ENCODE measurements around the gene IL17RA.
"Not testable (repeated sequence)": the region's sequence is repeated elsewhere in the genome, so short reads cannot be mapped to it uniquely, and the experiment has no call there.

IL17RA gene, protein sequence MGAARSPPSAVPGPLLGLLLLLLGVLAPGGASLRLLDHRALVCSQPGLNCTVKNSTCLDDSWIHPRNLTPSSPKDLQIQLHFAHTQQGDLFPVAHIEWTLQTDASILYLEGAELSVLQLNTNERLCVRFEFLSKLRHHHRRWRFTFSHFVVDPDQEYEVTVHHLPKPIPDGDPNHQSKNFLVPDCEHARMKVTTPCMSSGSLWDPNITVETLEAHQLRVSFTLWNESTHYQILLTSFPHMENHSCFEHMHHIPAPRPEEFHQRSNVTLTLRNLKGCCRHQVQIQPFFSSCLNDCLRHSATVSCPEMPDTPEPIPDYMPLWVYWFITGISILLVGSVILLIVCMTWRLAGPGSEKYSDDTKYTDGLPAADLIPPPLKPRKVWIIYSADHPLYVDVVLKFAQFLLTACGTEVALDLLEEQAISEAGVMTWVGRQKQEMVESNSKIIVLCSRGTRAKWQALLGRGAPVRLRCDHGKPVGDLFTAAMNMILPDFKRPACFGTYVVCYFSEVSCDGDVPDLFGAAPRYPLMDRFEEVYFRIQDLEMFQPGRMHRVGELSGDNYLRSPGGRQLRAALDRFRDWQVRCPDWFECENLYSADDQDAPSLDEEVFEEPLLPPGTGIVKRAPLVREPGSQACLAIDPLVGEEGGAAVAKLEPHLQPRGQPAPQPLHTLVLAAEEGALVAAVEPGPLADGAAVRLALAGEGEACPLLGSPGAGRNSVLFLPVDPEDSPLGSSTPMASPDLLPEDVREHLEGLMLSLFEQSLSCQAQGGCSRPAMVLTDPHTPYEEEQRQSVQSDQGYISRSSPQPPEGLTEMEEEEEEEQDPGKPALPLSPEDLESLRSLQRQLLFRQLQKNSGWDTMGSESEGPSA

DNA sequence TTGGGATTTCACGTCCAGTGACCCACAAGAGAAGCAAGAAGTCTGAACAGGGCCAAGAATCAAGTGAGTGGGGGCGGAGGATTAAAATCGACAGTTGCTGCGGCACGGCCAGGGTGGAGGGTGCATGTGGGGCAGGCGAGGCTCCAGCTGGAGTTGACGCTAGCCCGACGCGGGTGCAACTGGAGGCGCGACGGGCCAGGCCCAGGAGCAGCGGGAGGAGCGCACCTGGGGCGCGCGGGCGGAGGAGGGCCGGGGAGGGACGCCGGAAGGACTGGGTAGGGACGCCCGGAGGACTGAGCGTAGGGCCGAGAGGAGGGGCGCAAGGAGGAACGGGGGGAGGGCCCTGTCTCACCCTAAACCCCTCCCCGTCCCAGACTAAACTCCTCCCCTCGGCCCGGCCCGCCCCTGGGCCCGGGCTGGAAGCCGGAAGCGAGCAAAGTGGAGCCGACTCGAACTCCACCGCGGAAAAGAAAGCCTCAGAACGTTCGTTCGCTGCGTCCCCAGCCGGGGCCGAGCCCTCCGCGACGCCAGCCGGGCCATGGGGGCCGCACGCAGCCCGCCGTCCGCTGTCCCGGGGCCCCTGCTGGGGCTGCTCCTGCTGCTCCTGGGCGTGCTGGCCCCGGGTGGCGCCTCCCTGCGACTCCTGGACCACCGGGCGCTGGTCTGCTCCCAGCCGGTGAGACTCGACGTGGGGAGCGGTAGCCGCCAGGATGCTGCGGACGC, at the start of gene IL17RA:
Gene IL17RA, plus strand, starts transcription at position 447 of the 723 bp plus-strand sequence. Its CDS starts 92 bp downstream, at position 539.
- H3K4me3 Mint-ChIP-seq, result peak within 1 kb of the TSS; percentile 79
- no peaks in the 10 kb centered on the region for H3K9me3 Mint-ChIP-seq
- peaks cover 8% of the 10 kb centered on the region for H3K36me3 Mint-ChIP-seq
- peaks cover 50% of the 10 kb centered on the region for H3K4me1 Mint-ChIP-seq
- DNase-seq (ENCODE audit: low spot score in 2 of 2) (peak; percentile 87 to 97), ATAC-seq (peak; percentile 96)
- H3K27ac Mint-ChIP-seq, result peak within 1 kb of the TSS; percentile 88

DNA sequence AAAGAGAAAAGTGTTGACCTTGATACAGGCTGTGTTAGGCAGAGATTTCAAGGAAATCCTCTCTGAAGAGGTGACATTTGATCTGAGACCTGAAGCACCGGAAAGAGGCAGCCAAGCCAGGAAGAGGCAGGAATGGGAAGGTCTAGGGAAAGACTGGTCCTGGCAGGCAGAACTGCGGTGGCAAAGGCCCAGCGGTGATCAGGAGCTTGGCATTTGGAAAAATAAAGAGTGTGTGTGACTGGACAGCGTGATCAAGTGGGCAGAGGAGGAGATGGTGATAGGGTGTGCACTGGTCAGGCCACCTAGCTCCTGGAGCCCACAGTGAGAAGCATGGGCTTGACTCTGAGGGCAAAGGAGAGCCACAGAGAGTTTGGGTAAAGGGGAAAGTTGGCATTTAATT, 49.6 kb upstream of the IL17RA start:
- Mint-ChIP-seq H3K4me3 (peak overlapping the region; percentile 48), H3K36me3 (no peaks in the 10 kb centered on the region), H3K9me3 (no peaks in the 10 kb centered on the region), H3K27ac (no peak overlapping the region), H3K4me1 (no peaks in the 10 kb centered on the region)
- no peak for ATAC-seq
- DNase-seq (ENCODE audit: low spot score in 2 of 2), result no peak

DNA sequence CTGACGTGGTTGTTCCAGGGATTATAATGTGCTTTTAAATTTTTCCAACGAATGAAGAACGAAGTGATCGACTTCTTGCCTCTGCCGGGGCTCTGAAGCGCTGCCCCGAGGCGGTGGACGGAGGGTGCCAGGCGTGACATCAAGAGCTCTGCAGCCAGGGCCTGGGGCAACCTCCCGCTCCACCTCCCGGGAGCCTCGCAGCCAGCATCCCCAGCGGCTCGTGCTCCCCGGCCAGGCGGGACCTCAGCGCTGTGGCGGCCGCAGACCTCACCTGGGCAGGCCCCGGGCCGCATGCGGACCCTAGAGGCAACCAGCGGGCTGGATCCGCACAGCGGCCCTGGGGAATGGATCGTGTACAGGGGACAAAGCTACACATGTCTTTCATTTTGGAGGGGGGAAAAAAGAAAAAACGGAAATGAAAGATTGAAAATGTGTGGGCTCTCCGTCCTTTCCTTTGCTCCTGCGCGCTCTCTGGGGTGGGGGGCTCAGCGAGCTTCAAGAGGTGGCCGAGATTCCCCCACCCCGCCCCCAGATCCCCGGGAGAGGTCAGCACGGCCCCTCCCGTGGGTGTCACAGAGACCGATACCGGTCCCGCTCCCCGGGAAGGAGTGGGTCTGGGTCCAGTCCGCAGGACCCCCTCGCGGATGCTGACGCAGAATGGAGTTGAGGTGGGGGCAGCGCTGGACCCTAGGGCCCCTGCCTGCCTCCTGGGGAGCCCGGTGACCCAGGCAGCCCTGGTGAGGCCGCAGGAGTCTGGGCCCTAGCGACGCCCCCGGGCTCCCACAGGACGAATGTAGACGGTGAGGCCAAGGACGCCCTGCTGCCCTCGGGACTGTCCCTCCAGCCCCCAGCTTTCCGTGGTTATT, 48.6 kb upstream of the IL17RA start:
- H3K9me3 Mint-ChIP-seq; H3K27ac Mint-ChIP-seq; DNase-seq (ENCODE audit: low spot score in 2 of 2); H3K36me3 Mint-ChIP-seq; H3K4me1 Mint-ChIP-seq: not testable (repeated sequence)
- ATAC-seq, result peak; percentile 49
- H3K4me3 Mint-ChIP-seq, result peak overlapping the region; percentile 48

DNA sequence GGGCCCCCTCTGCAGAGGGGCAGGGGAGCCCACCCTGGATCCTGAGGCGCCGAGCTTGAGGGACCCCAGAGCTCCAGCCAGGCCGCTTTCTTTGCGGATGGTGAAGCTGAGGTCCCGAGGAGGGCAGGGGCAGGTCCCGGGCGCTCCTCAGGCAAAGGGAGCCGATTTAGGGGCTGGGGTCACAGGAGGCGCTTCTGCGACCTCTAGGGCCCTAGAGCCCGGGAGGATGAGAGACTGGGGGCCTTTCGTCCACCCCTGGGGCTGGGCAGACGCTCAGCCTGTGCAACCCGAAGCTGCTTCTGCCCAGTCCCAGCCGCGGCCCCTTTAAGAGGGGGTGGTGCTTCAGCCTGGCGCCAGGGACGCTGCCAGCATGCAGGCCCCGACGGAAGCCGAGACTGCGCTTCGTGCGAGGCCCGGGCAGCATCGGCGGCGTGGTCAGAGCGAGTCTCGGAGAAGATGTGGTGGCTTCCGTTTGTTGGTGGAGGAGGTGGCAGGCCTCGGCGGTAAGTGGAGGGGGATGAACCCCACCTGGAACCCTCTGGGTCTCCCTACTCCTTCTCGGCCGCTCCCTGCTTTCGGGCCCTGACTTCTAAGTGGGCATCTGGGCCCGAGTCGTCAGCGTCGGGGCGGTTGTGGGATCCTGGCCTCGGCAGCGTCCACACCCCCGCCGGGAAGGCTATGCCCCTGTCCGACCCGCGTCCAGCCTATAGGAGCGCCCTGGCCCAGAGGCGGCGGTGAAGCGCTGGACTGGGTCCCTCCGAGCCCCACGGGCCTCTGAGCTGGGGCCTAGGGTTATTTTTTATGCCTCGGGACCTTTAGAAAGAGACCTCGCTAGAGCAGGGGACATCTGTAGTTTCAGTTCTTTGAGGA, 47.7 kb upstream of the IL17RA start:
- DNase-seq (ENCODE audit: low spot score in 2 of 2); H3K36me3 Mint-ChIP-seq; H3K4me1 Mint-ChIP-seq; H3K9me3 Mint-ChIP-seq; H3K27ac Mint-ChIP-seq: not testable (repeated sequence)
- H3K4me3 Mint-ChIP-seq, result peak overlapping the region; percentile 48
- peak; percentile 83 for ATAC-seq

DNA sequence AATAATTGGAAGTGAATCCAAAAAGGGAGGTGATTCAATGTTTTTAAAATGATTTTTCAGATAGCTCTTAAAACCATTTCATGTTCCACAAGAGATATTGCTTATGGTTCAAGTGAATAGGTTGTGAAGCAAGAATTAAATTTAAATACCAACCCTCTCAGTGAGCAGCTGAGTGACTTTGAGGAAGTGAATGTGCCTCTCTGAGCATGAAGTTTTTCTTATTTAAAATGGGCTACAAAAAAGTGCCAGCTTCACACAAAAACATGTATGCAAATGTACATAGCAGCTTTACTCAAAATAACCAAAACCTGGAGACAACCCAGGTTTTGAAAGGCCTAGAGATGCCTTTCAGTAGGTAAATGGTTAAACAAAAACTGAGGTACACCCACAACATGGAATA, 41.3 kb upstream of the IL17RA start:
- no peak overlapping the region for H3K4me3 Mint-ChIP-seq
- DNase-seq (ENCODE audit: low spot score in 2 of 2) (no peak), ATAC-seq (no peak)
- H3K4me1 Mint-ChIP-seq, result no peaks in the 10 kb centered on the region
- no peaks in the 10 kb centered on the region for H3K9me3 Mint-ChIP-seq
- H3K27ac Mint-ChIP-seq, result no peak overlapping the region
- H3K36me3 Mint-ChIP-seq, result no peaks in the 10 kb centered on the region

DNA sequence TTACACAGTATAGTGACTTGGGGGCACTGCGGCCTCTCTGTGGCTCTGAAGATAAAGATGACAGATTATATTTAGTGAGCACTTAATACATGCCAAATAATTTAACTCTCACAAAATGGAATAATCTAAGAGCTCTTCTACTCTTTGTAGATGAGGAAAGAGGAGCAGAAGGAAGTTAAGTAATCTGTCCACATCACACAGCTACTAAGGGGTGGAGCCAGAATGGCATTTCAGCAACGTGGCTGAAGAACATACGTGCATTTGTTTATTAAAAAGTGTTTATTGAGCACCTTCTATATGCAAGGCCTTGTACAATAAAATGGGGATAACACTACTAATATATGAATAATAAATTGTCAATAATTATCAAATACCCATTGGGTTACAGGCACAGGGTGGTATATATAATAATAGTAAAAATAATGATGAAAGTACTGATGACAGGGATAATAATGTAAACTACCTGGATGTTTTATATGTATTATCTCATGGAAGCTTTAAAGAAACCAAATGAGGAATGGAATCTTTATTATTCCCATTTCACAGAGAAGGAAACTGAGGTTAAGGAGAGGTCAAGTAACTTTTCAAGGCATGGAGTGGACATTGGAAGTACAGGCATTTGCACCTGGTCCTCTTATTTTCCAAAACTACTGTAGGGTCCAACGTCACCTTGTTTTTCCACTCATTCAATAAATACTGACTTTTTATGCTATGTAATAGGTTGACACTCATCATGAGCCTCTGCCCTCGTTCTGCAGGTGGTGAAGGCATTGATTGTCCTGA, 38.0 kb upstream of the IL17RA start:
- Mint-ChIP-seq H3K36me3 (no peaks in the 10 kb centered on the region), H3K27ac (no peak overlapping the region), H3K4me3 (no peak overlapping the region), H3K4me1 (no peaks in the 10 kb centered on the region), H3K9me3 (no peaks in the 10 kb centered on the region)
- no peak for ATAC-seq
- no peak for DNase-seq (ENCODE audit: low spot score in 2 of 2)

DNA sequence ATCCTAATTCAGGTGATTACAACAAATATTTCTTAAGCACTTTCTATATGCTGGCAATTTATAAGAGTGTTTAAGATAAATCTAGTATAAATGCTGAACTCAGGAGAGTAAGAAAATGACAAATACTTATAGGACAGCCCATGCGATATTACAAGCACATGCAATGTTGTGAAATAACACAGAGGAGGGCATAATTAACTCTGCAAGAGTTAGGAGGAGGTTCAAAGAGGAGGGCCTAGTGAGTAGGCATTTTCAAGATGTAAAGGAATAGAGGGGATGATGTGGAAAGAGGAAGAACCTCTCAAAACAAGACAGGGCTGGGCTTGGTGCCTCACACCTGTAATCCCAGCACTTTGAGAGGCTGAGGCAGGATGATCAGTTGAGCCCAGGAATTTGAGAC, 37.1 kb upstream of the IL17RA start:
- ATAC-seq (no peak), DNase-seq (ENCODE audit: low spot score in 2 of 2) (no peak)
- no peak overlapping the region for H3K27ac Mint-ChIP-seq
- H3K9me3 Mint-ChIP-seq, result no peaks in the 10 kb centered on the region
- no peaks in the 10 kb centered on the region for H3K4me1 Mint-ChIP-seq
- H3K4me3 Mint-ChIP-seq, result no peak overlapping the region
- no peaks in the 10 kb centered on the region for H3K36me3 Mint-ChIP-seq

DNA sequence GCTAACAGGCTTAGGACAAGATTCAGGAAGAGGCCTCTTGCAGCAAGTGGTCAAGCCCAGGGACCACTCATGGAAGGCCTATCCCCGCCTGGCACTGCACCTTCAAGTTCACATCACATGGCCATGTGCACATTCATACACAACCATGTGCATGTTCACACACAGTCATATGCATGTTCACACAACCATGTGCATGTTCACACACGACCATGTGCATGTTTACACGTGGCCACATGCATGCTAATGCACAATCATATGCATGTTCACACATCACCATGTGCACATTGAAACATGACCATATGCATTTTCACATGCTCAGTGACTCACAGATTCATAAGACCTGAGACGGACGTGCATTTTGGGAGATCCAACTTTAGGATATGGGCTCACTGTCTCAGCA, 28.7 kb upstream of the IL17RA start:
- H3K9me3 Mint-ChIP-seq, result no peaks in the 10 kb centered on the region
- DNase-seq (ENCODE audit: low spot score in 2 of 2) (no peak), ATAC-seq (no peak)
- H3K4me3 Mint-ChIP-seq, result no peak overlapping the region
- H3K27ac Mint-ChIP-seq, result no peak overlapping the region
- no peaks in the 10 kb centered on the region for H3K36me3 Mint-ChIP-seq
- H3K4me1 Mint-ChIP-seq, result peaks cover 7% of the 10 kb centered on the region

DNA sequence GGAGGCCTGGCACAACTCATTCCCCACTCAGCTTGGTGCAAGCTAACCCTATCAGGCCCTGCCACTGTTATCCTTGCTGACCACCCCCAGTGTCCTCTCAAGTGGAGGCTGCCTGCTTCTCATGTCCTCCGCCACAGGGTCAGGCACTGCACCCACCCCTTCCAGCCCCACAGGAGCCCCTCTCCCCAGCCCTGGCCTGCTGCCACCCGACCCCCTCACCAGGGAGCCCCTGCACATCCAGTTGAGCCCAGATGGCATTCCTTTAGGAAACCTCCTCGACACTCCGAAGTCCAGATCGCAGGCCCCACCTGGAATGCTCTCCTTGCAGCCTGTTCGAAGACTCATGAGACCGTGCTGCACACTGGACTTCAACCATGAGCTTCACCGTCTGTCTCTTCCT, 28.0 kb upstream of the IL17RA start:
- DNase-seq (ENCODE audit: low spot score in 2 of 2) (no peak), ATAC-seq (no peak)
- no peaks in the 10 kb centered on the region for H3K36me3 Mint-ChIP-seq
- H3K4me1 Mint-ChIP-seq, result peaks cover 7% of the 10 kb centered on the region
- H3K4me3 Mint-ChIP-seq, result no peak overlapping the region
- no peak overlapping the region for H3K27ac Mint-ChIP-seq
- H3K9me3 Mint-ChIP-seq, result no peaks in the 10 kb centered on the region

DNA sequence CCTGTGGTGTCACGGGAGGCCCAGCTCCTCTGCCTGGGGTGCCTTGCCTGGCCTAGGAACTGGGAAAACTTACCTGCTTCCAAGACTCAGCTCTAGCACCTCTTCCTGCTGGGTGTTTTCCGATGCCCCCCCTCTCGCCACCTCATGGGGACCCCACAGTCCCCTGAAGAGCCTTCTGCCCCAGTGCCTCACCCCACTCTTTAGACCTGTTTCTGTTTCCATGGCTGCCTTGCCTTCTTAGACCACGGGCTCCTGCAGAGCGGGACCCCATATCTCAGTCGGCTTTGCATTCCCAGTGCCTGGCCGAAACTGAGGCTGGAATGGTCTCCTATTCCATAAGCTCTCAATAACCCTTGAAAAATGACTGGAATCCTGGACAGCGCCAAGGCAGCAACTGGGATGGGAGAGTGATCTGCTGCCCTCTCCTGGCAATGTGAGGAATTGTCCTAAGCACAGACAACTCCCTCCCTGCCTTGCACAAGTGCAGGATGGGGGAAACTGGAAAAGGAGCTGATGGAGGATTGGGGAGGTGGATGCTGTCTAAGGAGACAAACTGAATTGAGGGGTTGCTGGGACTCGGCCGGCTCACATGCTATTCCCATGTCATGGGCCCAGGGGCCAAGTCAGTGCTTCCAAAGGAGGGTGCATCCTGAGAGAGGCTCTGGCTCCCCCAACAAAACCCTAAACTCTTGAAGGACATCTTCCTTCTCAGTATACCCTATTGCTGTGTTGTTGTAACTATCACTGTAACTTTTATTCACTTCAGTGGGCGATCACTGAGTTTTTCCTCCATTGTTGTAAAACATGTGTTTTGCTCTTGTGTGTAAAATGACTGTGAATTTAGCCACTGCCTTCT, 26.6 kb upstream of the IL17RA start:
- no peak overlapping the region for H3K4me3 Mint-ChIP-seq
- no peaks in the 10 kb centered on the region for H3K9me3 Mint-ChIP-seq
- ATAC-seq (peak; percentile 57), DNase-seq (ENCODE audit: low spot score in 2 of 2) (peak; percentile 35 to 66)
- no peak overlapping the region for H3K27ac Mint-ChIP-seq
- peaks cover 7% of the 10 kb centered on the region for H3K4me1 Mint-ChIP-seq
- no peaks in the 10 kb centered on the region for H3K36me3 Mint-ChIP-seq

DNA sequence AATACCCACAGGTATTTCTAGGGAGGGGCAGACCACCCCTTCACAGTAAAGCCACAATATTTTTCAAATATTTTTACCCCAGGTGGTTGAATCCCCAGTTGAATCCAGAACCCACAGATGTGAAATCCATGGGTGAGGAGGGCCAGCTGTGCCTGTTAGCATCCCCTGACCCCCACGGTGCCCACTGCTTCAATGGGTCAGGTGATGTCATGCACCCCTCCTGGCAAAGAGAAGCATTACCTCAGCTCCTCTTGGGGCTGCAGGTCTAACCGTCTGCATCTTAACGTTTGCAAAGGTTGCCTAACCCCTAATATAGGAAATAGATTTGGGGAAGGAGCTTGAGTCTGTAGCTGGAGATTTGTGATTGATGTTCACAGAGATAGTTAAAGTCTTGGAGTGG, 24.7 kb upstream of the IL17RA start:
- H3K4me3 Mint-ChIP-seq, result no peak overlapping the region
- H3K9me3 Mint-ChIP-seq, result no peaks in the 10 kb centered on the region
- DNase-seq (ENCODE audit: low spot score in 2 of 2) (no peak), ATAC-seq (no peak)
- H3K27ac Mint-ChIP-seq, result no peak overlapping the region
- H3K36me3 Mint-ChIP-seq, result no peaks in the 10 kb centered on the region
- peaks cover 7% of the 10 kb centered on the region for H3K4me1 Mint-ChIP-seq

DNA sequence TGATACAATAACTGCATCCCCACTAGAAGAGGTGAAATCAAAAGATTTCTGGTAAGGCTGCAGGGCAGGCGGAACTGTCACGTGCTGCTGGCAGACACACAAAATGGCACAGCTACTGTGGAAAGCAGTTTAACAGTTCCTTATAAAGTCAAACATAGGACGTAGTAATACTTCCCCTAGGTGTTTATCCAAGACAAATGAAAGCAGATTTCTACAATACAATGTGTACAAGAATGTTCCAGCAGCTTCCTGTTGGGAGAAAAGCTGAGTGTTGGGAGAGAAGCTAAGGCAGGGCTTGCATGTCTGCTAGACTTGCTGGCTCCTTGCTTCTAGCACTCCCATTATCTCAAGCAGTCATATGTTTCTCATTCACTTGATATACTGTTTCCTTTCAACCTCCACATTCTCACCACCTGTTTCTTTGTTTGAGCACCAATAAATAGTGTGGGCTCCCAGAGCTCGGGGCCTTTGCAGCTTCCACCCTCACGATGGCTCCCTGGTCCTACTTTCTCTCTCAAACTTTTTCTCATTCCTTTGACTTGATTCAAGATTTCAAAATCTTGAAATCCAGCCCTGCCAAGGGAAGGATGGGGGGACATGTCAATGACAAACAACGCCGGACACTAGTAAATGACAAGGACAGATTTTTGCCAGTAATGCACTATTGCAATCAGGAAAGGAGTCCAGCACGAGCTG, 21.2 kb upstream of the IL17RA start:
- H3K4me1 Mint-ChIP-seq, result no peaks in the 10 kb centered on the region
- no peak overlapping the region for H3K27ac Mint-ChIP-seq
- H3K36me3 Mint-ChIP-seq, result no peaks in the 10 kb centered on the region
- no peak for ATAC-seq
- DNase-seq (ENCODE audit: low spot score in 2 of 2), result no peak
- no peaks in the 10 kb centered on the region for H3K9me3 Mint-ChIP-seq
- no peak overlapping the region for H3K4me3 Mint-ChIP-seq
